ENCODE measurements around the gene TFR2. TPM values are rescaled to one million over a fixed set of nuclear protein-coding genes. Genes with fewer than 3 reads are reported as not detected.
"Not testable (repeated sequence)": the region's sequence is repeated elsewhere in the genome, so short reads cannot be mapped to it uniquely, and the experiment has no call there.

The TFR2 gene
- total RNA-seq, 1 experiment from 2014 or later = 9.1 TPM

DNA sequence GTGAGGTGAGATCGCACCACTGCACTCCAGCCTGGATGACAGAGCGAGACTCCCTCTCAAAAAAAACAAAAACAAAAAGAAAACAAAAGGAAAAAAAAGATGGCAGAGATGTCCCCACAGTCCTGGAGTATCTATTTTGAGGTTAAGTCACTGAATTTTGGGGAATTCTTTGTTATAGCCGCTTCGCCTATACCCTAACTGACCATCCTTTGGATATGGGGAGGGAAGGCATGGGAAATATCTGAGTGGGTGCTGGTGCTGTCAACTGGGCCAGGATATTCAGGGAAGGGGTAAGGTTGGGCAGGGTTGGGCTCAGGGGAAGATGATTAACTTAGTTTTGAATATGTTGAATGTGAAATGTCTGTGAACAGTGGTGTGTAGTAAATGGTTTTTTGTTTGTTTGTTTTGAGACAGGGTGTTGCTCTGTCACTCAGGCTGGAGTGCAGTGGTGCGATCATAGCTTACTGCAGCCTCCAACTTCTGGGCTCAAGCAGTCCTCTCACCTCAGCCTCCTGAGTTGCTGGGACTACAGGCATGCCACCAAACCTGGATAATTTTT is 23.9 kb upstream of the TFR2 start:
- Histone ChIP-seq H3K9me3 (ENCODE audit: control insufficient read depth, insufficient read depth, low read depth, low read length) (no peaks in the 10 kb centered on the region), H3K4me1 (ENCODE audit: control insufficient read depth, insufficient read depth, low read length) (no peaks in the 10 kb centered on the region), H3K36me3 (ENCODE audit: control insufficient read depth, insufficient read depth, low read length) (no peaks in the 10 kb centered on the region), H3K27me3 (ENCODE audit: control insufficient read depth, insufficient read depth, low read length) (no peaks in the 10 kb centered on the region), H3K27ac (ENCODE audit: low read length) (no peak overlapping the region), H3K4me3 (ENCODE audit: low read depth in 2 of 2, low read length in 2 of 2) (no peak overlapping the region)
- DNase-seq (ENCODE audit: low read depth, low spot score) (no peak), ATAC-seq (no peak)
- in situ Hi-C loops (cut with HindIII; ENCODE audit: low pct_unique_long_range_greater_than_20kb, low sequenced_read_pairs) = no loop called here
- intact Hi-C loops (cut with micrococcal nuclease; ENCODE audit: unreplicated experiment) = no loop called here
- POLR2A ChIA-PET = interaction anchor here (0.6 to 1.1 kb wide), 2 partner anchors 20 to 118 kb away, joined by 5 to 6 read pairs; no protein-coding TSS in a partner anchor
- BruUV-seq (replicated peaks) = no TSS peak
- CTCF ChIA-PET = no interaction called here
- TF ChIP-seq TCF7L2 (IDR thresholded peaks at IDR 0.05; ENCODE audit: low read depth, low read length) = no peak

DNA sequence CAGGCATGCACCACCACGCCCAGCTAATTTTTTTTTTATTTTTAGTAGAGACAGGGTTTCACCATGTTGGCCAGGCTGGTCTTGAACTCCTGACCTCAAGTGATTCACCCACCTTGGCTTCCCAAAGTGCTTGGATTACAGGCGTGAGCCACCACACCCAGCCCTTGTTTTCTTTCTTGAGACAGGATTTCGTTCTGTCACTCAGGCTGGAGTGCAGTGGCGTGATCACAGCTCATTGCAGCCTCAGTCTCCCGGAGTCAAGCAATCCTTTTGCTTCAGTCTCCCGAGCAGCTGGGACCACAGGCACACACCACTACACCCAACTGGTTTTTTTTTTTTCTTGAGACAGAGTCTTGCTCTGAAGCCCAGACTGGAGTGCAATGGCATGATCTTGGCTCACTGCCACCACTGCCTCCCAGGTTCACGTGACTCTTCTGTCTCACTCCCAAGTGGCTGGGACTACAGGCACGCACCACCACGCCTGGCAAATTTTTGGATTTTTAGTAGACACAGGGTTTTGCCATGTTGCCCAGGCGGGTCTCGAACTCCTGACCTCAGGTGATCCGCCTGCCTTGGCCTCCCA is 20.9 kb upstream of the TFR2 start:
- in situ Hi-C loops (cut with HindIII; ENCODE audit: low pct_unique_long_range_greater_than_20kb, low sequenced_read_pairs); H3K4me1 ChIP-seq (ENCODE audit: control insufficient read depth, insufficient read depth, low read length); CTCF ChIA-PET; ATAC-seq; DNase-seq (ENCODE audit: low read depth, low spot score); H3K9me3 ChIP-seq (ENCODE audit: control insufficient read depth, insufficient read depth, low read depth, low read length); H3K27me3 ChIP-seq (ENCODE audit: control insufficient read depth, insufficient read depth, low read length); H3K27ac ChIP-seq (ENCODE audit: low read length); H3K4me3 ChIP-seq (ENCODE audit: low read depth in 2 of 2, low read length in 2 of 2); H3K36me3 ChIP-seq (ENCODE audit: control insufficient read depth, insufficient read depth, low read length); BruUV-seq (replicated peaks); intact Hi-C loops (cut with micrococcal nuclease; ENCODE audit: unreplicated experiment): not testable (repeated sequence)
- POLR2A ChIA-PET = interaction anchor here (0.6 to 1.0 kb wide), 2 partner anchors 21 to 439 kb away, joined by 3 to 4 read pairs; no protein-coding TSS in a partner anchor

DNA sequence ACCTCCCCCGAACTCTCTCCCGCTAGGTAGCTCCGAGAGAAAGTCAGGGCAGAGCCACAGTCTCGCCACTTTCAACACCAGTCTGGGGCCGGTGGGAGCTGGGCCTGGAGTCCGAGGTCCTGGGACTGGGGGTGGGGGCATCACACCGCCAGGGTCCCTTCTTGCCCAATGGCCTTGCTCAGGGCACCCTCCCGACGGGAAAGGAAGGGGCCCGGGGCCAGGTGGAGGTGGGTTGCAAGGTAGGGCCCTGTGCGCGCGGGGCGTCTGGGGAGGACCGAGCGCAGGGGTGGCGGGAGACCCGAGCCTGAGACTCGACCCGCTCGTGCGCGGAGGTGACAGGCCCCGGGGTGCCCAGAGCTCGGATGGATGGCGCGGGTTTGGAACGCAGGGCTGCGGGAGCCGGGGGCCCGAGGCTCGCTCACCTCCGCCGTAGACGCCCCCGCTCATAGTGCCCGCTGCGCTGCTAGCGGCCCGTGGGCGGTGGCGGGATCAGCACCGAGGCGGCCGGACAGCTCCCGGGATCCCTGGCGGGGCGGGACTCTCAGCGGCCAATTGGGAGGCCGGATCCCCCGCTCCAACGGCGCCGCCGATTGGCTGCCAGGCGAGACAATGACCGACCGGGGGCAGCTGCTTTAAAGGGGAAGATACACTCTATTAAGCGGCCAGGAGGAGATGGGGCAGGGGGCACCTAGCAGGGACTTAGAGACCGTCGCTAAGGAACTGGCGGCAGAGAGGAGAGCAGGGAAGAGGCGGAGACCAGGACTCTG is 14.7 kb upstream of the TFR2 start, which contains the start of gene ACTL6B:
ACTL6B (minus strand) TSS at position 541 of the 767 bp plus-strand sequence; CDS start at position 447, 94 bp downstream.
- in situ Hi-C loops (cut with HindIII; ENCODE audit: low pct_unique_long_range_greater_than_20kb, low sequenced_read_pairs) = no loop called here
- Histone ChIP-seq H3K27ac (ENCODE audit: low read length) (no peak within 1 kb of the TSS), H3K27me3 (ENCODE audit: control insufficient read depth, insufficient read depth, low read length) (no peaks in the 10 kb centered on the region), H3K4me3 (ENCODE audit: low read depth in 2 of 2, low read length in 2 of 2) (peak within 1 kb of the TSS in 1 of 2 experiments; percentile 4; a peak in 1 of 4 replicates), H3K9me3 (ENCODE audit: control insufficient read depth, insufficient read depth, low read depth, low read length) (no peaks in the 10 kb centered on the region), H3K4me1 (ENCODE audit: control insufficient read depth, insufficient read depth, low read length) (no peaks in the 10 kb centered on the region), H3K36me3 (ENCODE audit: control insufficient read depth, insufficient read depth, low read length) (no peaks in the 10 kb centered on the region)
- peak; percentile 58; the same call in 1 of the 2 replicates for ATAC-seq
- ChIA-PET POLR2A (interaction anchor here (0.7 kb wide), 1 partner anchor 561 kb away, joined by 5 read pairs; no protein-coding TSS in a partner anchor), CTCF (interaction anchor here (0.6 to 0.7 kb wide), 2 partner anchors 22 to 84 kb away, joined by 3 read pairs; no protein-coding TSS in a partner anchor)
- intact Hi-C loops (cut with micrococcal nuclease; ENCODE audit: unreplicated experiment) = no loop called here
- no peak for DNase-seq (ENCODE audit: low read depth, low spot score)
- TF ChIP-seq TCF7L2 (IDR thresholded peaks at IDR 0.05; ENCODE audit: low read depth, low read length) (no peak), POLR2AphosphoS5 (IDR thresholded peaks at IDR 0.05; ENCODE audit: low read depth, low read length) (no peak)
- TF ChIP-seq, protein P1, sequence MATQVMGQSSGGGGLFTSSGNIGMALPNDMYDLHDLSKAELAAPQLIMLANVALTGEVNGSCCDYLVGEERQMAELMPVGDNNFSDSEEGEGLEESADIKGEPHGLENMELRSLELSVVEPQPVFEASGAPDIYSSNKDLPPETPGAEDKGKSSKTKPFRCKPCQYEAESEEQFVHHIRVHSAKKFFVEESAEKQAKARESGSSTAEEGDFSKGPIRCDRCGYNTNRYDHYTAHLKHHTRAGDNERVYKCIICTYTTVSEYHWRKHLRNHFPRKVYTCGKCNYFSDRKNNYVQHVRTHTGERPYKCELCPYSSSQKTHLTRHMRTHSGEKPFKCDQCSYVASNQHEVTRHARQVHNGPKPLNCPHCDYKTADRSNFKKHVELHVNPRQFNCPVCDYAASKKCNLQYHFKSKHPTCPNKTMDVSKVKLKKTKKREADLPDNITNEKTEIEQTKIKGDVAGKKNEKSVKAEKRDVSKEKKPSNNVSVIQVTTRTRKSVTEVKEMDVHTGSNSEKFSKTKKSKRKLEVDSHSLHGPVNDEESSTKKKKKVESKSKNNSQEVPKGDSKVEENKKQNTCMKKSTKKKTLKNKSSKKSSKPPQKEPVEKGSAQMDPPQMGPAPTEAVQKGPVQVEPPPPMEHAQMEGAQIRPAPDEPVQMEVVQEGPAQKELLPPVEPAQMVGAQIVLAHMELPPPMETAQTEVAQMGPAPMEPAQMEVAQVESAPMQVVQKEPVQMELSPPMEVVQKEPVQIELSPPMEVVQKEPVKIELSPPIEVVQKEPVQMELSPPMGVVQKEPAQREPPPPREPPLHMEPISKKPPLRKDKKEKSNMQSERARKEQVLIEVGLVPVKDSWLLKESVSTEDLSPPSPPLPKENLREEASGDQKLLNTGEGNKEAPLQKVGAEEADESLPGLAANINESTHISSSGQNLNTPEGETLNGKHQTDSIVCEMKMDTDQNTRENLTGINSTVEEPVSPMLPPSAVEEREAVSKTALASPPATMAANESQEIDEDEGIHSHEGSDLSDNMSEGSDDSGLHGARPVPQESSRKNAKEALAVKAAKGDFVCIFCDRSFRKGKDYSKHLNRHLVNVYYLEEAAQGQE (IDR thresholded peaks at IDR 0.05; ENCODE audit: insufficient read depth in 1 of 2, low read depth in 2 of 2, low read length in 1 of 2) = peak; percentile 89 to 96
- TF ChIP-seq, protein P2, sequence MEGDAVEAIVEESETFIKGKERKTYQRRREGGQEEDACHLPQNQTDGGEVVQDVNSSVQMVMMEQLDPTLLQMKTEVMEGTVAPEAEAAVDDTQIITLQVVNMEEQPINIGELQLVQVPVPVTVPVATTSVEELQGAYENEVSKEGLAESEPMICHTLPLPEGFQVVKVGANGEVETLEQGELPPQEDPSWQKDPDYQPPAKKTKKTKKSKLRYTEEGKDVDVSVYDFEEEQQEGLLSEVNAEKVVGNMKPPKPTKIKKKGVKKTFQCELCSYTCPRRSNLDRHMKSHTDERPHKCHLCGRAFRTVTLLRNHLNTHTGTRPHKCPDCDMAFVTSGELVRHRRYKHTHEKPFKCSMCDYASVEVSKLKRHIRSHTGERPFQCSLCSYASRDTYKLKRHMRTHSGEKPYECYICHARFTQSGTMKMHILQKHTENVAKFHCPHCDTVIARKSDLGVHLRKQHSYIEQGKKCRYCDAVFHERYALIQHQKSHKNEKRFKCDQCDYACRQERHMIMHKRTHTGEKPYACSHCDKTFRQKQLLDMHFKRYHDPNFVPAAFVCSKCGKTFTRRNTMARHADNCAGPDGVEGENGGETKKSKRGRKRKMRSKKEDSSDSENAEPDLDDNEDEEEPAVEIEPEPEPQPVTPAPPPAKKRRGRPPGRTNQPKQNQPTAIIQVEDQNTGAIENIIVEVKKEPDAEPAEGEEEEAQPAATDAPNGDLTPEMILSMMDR (IDR thresholded peaks at IDR 0.05) = no peak
- BruUV-seq (replicated peaks) = no TSS peak
